Hematopoietic multipotent progenitor cell (in vitro differentiated cells): ENCODE results near the gene CYBRD1. TPM values are rescaled to one million over a fixed set of nuclear protein-coding genes. Genes with fewer than 3 reads are reported as not detected.
"Not testable (repeated sequence)": the region's sequence is repeated elsewhere in the genome, so short reads cannot be mapped to it uniquely, and the experiment has no call there.

Experiments used
- DNase-seq, 3 donors: peaks; one replicate each; pipeline ENCODE4 v3.0.0-alpha.2; 2011 to 2015; ENCODE audit warnings: low read depth in 2 of 3, low spot score in 2 of 3
- total RNA-seq: library from RNA; depleted of rRNA; stranded (reverse); fragments of >200 nt; gene quantifications from one replicate; pipeline ENCODE4 v1.2.3, GENCODE V29; 2012

The CYBRD1 gene, protein sequence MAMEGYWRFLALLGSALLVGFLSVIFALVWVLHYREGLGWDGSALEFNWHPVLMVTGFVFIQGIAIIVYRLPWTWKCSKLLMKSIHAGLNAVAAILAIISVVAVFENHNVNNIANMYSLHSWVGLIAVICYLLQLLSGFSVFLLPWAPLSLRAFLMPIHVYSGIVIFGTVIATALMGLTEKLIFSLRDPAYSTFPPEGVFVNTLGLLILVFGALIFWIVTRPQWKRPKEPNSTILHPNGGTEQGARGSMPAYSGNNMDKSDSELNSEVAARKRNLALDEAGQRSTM
- 39.6 TPM for total RNA-seq

DNA sequence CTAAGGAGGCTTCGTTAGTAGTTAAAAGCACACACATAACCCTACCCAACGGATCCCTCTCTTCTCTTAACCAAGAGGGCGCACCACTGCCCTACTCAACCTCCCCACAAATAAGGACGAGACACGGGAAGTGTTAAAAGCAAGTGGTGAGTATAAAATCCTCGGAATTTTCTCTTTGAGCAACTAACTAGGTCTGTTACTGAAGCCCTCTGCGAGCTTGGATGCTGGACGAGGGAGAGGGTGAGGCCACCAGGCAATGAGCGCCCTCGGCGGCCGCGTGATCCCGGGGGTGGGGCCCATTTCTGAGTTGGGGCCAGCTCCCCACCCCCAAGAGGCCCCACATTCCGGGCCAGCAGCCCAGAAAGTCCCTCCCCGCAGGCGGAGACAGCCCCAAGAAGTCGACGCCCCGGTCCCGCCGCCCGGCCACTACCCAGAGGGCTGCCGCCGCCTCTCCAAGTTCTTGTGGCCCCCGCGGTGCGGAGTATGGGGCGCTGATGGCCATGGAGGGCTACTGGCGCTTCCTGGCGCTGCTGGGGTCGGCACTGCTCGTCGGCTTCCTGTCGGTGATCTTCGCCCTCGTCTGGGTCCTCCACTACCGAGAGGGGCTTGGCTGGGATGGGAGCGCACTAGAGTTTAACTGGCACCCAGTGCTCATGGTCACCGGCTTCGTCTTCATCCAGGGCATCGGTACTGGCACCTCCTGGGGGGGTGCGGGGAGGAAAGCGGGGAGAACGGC is at the start of gene CYBRD1:
CYBRD1 (plus strand) TSS at position 423 of the 736 bp plus-strand sequence; CDS start at position 495, 72 bp downstream.
- peak in 2 of 3 donors; percentile 62 to 73 for DNase-seq

GRCh38 chr2:171475979-171476378 is 46.3 kb upstream of the CYBRD1 start:
- DNase-seq: no peak

DNA sequence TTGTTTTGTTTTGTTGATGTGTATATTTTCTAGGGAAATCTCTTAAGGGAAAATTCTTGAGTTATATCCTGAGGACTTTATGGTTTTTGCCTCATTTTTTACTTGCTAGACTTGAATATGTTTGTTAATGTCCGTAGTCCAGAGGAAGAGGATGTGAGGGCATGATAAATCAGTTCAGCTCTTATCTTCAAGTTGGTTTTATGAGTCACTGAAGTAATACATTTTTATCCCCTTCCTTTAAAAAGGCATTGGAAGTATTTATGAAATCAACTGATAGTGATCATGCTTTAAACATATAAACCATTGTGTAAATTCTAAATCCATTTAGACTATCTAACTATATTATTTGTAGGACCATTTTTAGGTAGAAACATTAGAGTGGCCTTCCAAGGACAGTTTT is 43.9 kb upstream of the CYBRD1 start:
- DNase-seq: no peak

DNA sequence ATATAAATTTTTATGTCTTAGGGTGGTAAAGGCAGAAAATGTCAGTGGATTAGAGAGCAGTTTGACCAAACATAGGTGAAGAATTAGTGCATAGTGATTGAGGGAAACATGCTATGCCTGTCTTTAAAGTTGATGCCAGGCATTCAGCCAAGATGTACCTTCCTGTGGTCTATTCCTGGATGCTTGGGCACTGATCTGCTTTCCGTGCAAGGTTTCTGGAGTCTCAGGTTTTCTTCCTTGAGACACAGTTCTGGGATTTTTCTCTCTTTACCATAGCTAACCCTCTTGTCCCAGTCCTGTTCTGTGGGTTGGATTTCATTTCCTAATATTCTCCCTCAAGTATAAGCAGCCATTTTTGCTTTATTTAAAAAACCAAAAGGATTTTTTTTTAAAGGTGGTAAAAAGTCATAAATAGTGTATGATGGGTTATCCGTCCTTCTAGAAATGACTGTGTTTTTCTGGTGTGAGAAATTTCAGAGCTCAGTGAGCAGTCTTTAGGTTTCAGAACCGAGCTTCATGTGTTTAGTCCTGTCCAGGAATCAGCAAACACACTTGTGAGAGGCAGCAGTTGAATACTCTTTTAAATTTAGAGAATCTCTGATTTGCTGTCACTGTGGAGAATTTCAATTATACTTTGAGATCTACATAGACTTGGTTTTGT is 43.0 kb upstream of the CYBRD1 start:
- DNase-seq: no peak

DNA sequence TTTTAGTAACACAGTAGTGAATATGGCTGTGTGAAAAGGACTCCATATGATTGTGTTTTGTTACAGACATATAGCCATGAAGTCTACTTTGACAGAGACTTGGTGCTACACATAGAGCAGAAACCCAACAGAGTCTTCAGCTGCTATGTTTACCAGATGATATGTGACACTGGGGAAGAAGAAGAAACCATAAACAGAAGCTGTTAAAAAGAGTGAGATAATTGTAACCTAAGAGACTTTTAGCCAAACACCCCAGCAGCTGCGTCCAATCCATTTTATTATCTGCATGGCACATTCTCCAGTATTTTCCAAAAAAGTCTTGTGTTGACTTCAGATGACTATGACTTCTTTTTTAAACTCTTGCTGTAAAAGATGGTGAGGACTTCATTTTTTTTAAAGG is 41.4 kb upstream of the CYBRD1 start:
- DNase-seq: no peak

- DNase-seq: no peak
Measured at GRCh38 chr2:171482308-171482707, 40.0 kb upstream of the CYBRD1 start.

GRCh38 chr2:171482877-171483276 is 39.4 kb upstream of the CYBRD1 start:
- no peak for DNase-seq

DNA sequence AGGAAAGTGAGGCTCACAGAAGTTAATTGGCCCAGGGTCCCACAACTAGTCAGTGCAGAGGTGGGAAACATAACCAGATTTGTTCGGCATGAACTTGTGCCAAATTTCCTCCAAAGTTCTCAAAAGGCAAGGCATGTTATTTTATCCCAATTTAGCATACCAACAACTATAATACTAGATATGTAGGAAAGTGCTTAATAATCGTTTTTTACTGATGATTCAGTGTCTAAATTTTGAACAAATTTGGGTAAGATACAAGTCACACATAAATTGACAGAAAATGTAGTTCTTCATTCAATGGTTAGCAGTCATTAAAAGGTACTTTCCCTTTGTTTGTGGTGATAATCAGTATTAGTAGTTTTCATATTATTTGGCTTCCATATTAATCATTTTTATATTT is 38.5 kb upstream of the CYBRD1 start:
- no peak for DNase-seq

GRCh38 chr2:171485116-171485515 is 37.2 kb upstream of the CYBRD1 start:
- no peak for DNase-seq

GRCh38 chr2:171487201-171487600 is 35.1 kb upstream of the CYBRD1 start:
- DNase-seq: no peak

- no peak for DNase-seq
Measured at GRCh38 chr2:171487803-171488259, 34.4 kb upstream of the CYBRD1 start.

DNA sequence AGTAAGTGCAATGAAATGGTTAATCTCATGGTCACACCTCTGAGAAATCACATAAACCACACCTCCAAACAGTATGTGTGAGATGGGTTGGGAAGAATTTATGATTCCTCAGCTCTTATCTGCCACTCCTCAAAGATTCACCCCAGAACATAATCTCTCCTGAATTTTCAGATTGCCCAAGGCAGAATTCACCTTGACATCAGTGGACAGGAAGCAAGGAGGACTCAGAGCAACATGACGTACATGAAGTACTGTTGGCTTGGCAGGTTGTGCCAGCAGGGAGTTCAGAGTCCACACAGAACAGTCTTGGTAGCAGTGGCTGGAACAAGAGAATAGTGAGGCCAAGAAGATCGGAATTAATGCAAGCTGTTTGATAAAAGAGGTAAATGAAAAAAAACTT is 31.7 kb upstream of the CYBRD1 start:
- no peak for DNase-seq

DNA sequence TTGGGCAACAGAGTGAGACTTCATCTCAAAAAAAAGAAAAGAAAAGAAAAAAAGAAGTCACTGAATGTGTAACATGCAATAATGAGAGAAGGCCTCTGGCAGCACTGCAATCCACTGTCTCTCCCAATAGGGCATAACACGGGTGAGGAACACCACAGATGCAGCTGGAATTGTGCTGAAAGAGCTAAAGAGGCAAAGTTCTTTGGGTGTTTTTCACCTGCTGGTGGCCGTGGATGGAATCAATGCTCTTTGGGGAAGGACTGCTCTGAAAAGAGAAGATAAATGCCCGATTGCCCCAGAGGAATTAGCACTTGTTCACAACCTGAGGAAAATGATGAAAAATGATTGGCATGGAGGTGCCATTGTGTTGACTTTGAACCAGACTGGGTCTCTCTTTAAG is 31.0 kb upstream of the CYBRD1 start:
- peak in 1 of 3 donors; percentile 20 for DNase-seq

DNA sequence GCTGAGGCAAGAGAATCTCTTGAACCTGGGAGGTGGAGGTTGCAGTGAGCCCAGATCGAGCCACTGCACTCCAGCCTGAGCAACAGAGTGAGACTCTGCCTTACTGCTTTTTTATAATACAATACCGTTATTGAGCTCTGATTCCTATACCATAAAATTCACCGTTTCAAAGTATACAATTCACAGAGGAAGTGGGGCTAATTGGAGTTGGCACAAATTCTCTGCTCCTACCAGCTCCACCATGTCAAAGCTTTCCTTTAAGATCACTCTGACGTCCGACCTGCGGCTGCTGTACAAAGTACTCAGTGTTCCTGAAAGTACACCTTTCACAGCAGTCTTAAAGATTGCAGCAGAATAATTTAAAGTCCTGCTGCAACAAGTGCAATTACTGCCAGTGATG is 29.6 kb upstream of the CYBRD1 start:
- DNase-seq: no peak

DNA sequence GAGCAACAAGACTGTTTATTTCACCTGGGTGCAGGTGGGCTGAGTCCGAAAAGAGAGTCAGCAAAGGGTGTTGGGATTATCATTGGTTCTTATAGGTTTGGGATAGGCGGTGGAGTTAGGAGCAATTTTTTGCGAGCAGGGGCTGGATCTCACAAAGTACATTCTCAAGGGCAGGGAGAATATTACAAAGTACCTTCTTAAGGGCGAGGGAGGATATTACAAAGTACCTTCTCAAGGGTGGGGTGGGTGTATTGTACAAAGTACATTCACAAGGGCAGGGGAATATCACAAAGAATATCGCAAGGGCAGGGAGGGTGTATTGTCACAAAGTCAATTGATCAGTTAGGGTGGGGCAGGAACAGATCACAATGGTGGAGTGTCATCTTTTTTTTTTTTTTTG is 24.6 kb upstream of the CYBRD1 start:
- DNase-seq: not testable (repeated sequence)

DNA sequence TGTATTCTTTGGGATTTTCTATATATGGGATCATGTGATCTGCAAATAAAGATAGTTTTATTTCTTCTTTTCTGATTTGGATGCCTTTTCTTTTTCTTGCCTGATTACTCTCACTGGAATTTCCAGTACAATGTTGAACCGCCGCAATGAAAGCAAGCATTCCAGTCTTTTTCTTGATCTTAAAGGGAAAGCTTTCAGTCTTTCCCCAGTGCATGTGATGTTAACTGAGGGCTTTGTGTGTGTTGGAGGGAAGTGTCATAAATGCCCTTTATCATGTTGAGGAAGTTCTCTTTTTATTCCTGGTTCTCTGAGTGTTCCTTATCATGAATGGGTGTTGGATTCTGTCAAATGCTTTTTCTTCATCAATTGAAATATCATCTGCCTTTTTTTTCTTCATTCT is 16.9 kb upstream of the CYBRD1 start:
- DNase-seq: no peak

DNA sequence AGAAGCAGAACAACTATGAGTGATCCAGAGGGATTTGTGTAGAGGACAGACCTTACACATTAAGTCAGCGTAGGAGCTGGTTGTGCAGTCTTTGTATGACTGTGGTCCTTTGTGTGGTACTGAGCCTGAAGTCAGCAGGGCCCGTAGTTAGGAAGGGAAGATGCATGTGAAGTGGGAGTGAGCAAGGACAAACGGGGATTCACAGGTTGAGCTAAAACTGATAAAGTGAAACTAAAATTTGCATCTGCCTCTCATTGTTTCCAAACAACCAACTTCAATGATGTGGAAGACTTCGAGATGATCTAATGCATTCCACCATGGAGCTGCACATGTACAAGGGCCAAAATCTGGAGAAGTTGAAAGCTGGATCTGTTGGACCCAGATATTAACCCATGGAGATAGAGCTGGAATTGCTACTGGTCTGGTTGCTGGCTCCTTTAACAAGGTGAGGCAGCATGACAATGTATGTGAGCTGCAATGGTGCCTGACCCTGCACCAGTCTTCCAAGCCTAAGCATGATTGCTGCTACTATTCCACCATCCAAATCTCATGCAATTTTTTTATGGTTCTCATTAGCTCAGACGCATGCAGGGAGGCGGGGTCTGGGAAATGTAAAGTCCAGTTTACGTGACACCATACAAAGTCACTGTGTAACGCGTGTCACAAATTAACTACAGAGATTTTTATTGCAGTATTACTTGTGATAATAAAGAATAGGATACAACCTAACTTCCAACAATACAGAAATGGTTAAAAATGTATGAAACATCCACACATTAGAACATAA is 12.1 kb upstream of the CYBRD1 start:
- no peak for DNase-seq

DNA sequence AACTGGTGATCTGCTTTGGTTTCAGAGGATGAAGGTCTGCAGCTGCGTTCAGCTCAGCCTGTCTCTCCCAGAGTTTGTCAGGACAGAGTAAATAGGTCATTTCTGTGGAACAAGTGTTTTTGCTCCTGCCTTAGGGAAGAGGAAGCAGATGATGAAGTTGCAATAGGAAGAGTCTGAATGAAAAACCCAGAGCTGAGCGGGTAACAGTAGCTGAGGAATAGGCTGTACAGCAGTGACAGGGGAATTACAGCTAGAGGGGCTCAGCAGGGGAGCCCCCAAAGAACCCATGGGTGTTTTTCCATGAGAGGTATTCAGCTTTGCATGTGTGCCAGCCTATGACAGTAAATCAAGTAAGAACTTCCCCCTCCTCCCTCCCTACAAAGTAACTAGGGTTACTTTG is 10.3 kb upstream of the CYBRD1 start:
- no peak for DNase-seq

- no peak for DNase-seq
Measured at GRCh38 chr2:171512683-171513195, 9.5 kb upstream of the CYBRD1 start.

DNA sequence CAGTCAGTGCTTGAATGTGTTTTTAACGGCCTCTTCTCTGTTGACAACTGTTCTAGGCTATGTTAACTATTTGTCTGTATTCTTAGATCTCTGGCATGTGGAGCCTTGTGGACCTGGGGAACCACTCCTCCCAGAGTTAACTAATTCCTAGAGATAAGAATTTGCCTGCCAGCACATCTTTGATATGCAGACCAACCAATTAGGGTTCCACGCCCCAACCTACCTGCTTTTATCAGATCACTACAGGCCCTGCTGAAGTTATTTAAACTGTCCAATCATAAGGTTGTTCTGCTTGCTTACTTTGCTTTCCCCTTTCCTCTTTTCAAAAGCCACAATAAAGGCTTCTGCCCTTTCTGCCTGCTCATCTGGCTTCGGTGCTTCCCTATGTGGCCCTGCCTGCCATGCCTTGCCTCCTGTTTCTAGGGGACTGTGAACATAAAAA is 8.5 kb upstream of the CYBRD1 start:
- peak in 1 of 3 donors; percentile 64 for DNase-seq
